Left kidney (tissue), 2 donors: ENCODE measurements around the gene IFT80. TPM values are rescaled to one million over a fixed set of nuclear protein-coding genes. Genes with fewer than 3 reads are reported as not detected.
"Not testable (repeated sequence)": the region's sequence is repeated elsewhere in the genome, so short reads cannot be mapped to it uniquely, and the experiment has no call there.

Experiments used
- DNase-seq: peaks from one replicate; pipeline ENCODE4 v3.0.0-alpha.2; 2013
- polyA plus RNA-seq: library from polyadenylated mRNA; unstranded; fragments of 120-200 nt; gene quantifications from one replicate; pipeline ENCODE4 v1.2.1, GENCODE V29; 2013; ENCODE audit not compliant: insufficient read length

IFT80 gene
- polyA plus RNA-seq, 1 donor: 80.0 TPM

- DNase-seq: no peak
These were observed 30.2 kb downstream of the IFT80 start for GRCh38 chr3:160368804-160369203.

GRCh38 chr3:160365869-160366522, 33.0 kb downstream of the IFT80 start:
- no peak for DNase-seq

GRCh38 chr3:160362896-160363295, 36.1 kb downstream of the IFT80 start:
- DNase-seq: not testable (repeated sequence)

- no peak for DNase-seq
These were observed 43.2 kb downstream of the IFT80 start for GRCh38 chr3:160355826-160356225.

- DNase-seq: no peak
These were observed 52.5 kb downstream of the IFT80 start for GRCh38 chr3:160346511-160346910.

- DNase-seq: no peak
These were observed 55.9 kb downstream of the IFT80 start for GRCh38 chr3:160343132-160343531.

- DNase-seq: no peak
These were observed 58.7 kb downstream of the IFT80 start for GRCh38 chr3:160340351-160340750.

GRCh38 chr3:160331127-160331937, 67.7 kb downstream of the IFT80 start:
- no peak for DNase-seq

GRCh38 chr3:160330690-160331089, 68.3 kb downstream of the IFT80 start:
- DNase-seq: no peak

GRCh38 chr3:160330109-160330508, 68.9 kb downstream of the IFT80 start:
- DNase-seq: no peak

GRCh38 chr3:160326286-160326685, 72.7 kb downstream of the IFT80 start:
- not testable (repeated sequence) for DNase-seq

- DNase-seq: not testable (repeated sequence)
These were observed 77.2 kb downstream of the IFT80 start for GRCh38 chr3:160321821-160322220.

GRCh38 chr3:160319322-160319721, 79.7 kb downstream of the IFT80 start:
- no peak for DNase-seq

- no peak for DNase-seq
These were observed 84.0 kb downstream of the IFT80 start for GRCh38 chr3:160314995-160315394.

- no peak for DNase-seq
These were observed 86.9 kb downstream of the IFT80 start for GRCh38 chr3:160312014-160312624.

- DNase-seq: no peak
These were observed 96.2 kb downstream of the IFT80 start for GRCh38 chr3:160302806-160303205.

GRCh38 chr3:160296591-160296990, 102.4 kb downstream of the IFT80 start:
- DNase-seq: no peak

- DNase-seq: no peak
These were observed 107.1 kb downstream of the IFT80 start for GRCh38 chr3:160291909-160292299.

GRCh38 chr3:160291290-160291908, 107.6 kb downstream of the IFT80 start:
- DNase-seq: no peak

GRCh38 chr3:160287666-160288065, 111.4 kb downstream of the IFT80 start:
- no peak for DNase-seq

- no peak for DNase-seq
These were observed 112.8 kb downstream of the IFT80 start for GRCh38 chr3:160286231-160286630.

- DNase-seq: no peak
These were observed 118.2 kb downstream of the IFT80 start for GRCh38 chr3:160280836-160281235.

- DNase-seq: no peak
These were observed 119.4 kb downstream of the IFT80 start for GRCh38 chr3:160279657-160280056.
